Fibroblast of mammary gland (primary cell): Measurements from ENCODE around the gene MST1.

Experiments
- DNase-seq: peaks from one replicate; pipeline ENCODE4 v3.0.0-alpha.2; 2010; ENCODE audit warnings: low read depth
- H3K4me3 ChIP-seq: 2 replicates; pipeline ENCODE4 v1.5.1; 2011; ENCODE audit warnings: low read depth, mild to moderate bottlenecking, low read length, moderate library complexity; ENCODE audit not compliant: control insufficient read depth
- TF ChIP-seq, protein P1 (sequence below): conservative IDR thresholded peaks from 2 replicates; pipeline ENCODE4 v1.5.1; 2011; ENCODE audit warnings: low read depth, low read length, inconsistent platforms; ENCODE audit not compliant: control insufficient read depth, insufficient read depth

MST1 gene

DNA sequence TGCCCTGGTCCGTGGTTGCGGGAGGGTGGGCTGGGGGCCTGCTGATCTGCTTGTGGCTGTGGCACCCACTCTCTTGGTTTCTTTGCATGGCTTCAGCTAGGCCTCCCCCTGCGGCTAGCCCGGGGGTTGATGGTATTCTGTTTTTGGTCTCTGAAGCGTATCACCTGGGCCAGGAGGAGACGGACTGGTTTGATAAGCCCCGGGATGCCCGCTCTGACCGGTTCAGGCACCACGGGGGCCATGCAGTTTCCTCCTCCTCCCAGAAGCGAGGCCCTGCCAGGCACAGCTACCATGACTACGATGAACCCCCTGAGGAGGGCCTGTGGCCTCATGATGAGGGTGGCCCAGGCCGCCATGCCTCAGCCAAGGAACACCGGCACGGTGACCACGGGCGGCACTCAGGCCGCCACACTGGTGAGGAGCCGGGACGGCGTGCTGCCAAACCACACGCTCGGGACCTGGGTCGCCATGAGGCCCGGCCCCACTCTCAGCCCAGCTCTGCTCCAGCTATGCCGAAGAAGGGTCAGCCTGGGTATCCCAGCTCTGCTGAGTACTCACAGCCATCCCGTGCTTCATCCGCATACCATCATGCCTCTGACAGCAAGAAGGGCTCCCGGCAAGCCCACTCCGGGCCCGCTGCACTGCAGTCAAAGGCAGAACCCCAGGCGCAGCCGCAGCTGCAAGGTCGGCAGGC is 26.4 kb downstream of the MST1 start:
- DNase-seq: no peak
- no peak overlapping the region for H3K4me3 ChIP-seq
- TF ChIP-seq, protein P1, sequence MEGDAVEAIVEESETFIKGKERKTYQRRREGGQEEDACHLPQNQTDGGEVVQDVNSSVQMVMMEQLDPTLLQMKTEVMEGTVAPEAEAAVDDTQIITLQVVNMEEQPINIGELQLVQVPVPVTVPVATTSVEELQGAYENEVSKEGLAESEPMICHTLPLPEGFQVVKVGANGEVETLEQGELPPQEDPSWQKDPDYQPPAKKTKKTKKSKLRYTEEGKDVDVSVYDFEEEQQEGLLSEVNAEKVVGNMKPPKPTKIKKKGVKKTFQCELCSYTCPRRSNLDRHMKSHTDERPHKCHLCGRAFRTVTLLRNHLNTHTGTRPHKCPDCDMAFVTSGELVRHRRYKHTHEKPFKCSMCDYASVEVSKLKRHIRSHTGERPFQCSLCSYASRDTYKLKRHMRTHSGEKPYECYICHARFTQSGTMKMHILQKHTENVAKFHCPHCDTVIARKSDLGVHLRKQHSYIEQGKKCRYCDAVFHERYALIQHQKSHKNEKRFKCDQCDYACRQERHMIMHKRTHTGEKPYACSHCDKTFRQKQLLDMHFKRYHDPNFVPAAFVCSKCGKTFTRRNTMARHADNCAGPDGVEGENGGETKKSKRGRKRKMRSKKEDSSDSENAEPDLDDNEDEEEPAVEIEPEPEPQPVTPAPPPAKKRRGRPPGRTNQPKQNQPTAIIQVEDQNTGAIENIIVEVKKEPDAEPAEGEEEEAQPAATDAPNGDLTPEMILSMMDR: no peak

DNA sequence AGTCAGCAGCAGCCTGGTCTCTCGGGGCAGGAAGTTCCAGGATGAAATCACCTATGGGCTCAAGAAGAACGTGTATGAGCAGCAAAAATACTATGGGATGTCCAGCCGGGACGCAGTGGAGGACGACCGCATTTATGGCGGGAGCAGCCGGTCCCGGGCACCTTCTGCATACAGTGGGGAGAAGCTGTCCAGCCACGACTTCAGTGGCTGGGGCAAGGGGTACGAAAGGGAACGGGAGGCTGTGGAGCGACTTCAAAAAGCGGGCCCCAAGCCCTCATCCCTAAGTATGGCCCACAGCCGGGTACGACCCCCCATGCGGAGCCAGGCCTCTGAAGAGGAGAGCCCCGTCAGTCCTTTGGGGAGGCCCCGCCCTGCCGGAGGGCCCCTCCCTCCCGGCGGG is 27.3 kb downstream of the MST1 start:
- DNase-seq: no peak
- no peak overlapping the region for H3K4me3 ChIP-seq
- TF ChIP-seq, protein P1: no peak

DNA sequence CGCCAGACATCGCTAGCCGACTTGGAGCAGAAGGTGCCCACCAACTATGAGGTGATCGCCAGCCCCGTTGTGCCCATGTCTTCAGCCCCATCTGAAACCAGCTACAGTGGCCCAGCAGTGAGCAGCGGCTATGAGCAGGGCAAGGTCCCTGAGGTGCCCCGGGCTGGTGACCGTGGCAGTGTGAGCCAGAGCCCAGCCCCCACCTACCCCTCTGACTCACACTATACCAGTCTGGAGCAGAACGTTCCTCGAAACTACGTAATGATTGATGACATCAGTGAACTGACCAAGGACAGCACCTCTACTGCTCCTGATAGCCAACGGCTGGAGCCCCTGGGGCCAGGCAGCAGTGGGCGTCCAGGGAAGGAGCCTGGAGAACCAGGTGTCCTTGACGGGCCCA is 28.0 kb downstream of the MST1 start:
- TF ChIP-seq, protein P1: no peak
- no peak overlapping the region for H3K4me3 ChIP-seq
- DNase-seq: no peak

DNA sequence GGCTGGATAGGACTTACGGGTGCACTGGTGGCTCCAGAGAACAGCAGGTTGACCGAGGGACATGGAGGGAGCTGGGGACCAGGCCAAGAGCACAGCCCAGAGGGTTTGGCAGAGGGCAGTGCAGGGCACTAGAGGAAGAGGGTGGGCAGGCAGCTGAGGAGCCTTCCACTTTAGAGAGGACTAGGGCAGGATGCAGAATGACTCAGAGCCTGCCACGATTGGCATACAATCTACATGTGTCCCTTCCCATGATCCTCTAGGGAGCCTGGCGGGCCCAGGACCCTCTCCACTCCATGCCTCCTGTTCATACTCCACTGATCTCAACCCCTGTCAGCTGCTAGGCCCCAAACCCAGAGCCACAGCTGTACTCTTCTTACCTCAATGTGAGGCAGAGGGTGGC is 29.5 kb downstream of the MST1 start:
- no peak for DNase-seq
- TF ChIP-seq, protein P1: no peak
- H3K4me3 ChIP-seq: no peak overlapping the region

DNA sequence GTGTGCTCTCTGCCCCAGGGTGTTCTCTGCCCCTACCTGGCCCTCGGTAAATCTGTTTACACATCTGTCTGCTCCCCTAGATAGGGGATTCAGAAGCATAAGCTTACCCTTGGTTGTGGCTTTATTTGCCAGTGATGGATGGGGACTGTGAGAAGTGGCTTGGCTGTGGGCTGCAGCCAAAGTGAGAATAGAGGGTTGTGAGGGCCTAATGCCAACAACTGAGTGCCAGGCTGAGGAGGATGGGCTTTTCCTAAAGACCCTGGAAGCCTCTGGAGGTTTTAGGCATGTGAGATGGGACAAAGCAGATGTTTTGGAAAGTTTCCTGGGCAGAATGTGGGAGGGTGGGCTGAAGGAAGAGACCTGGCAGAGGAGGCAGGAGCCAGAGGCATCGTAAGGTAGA is 30.6 kb downstream of the MST1 start:
- H3K4me3 ChIP-seq: no peak overlapping the region
- TF ChIP-seq, protein P1: no peak
- DNase-seq: no peak

DNA sequence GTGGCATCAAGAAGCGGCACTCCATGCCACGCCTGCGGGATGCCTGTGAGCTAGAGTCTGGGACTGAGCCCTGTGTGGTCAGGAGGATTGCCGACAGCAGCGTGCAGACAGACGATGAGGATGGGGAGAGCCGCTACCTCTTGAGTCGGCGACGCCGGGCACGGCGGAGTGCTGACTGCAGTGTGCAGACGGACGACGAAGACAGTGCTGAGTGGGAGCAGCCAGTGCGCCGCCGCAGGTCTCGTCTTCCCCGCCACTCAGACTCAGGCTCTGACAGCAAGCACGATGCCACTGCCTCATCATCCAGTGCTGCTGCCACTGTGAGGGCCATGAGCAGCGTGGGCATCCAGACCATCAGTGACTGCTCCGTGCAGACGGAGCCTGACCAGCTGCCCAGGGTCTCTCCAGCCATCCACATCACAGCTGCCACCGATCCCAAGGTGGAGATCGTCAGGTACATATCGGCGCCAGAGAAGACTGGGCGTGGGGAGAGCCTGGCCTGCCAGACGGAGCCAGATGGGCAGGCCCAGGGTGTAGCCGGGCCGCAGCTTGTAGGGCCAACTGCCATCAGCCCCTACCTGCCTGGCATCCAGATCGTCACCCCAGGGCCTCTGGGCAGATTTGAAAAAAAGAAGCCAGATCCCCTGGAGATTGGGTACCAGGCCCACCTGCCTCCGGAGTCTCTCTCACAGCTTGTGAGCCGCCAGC is 31.9 kb downstream of the MST1 start:
- DNase-seq: no peak
- TF ChIP-seq, protein P1: no peak
- no peak overlapping the region for H3K4me3 ChIP-seq

DNA sequence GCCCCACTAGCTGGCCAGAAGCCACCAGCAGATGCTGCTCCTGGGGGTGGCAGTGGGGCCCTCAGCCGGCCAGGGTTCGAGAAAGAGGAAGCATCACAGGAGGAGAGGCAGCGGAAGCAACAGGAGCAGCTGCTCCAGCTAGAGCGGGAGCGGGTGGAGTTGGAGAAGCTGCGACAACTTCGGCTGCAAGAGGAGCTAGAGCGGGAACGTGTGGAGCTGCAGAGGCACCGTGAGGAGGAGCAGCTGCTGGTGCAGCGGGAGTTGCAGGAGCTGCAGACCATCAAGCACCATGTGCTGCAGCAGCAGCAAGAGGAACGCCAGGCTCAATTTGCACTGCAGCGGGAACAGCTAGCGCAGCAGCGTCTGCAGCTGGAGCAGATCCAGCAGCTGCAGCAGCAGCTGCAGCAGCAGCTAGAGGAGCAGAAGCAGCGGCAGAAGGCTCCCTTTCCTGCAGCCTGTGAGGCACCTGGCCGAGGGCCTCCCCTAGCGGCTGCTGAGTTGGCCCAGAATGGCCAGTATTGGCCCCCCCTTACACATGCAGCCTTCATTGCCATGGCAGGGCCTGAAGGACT is 32.6 kb downstream of the MST1 start:
- DNase-seq: no peak
- TF ChIP-seq, protein P1: no peak
- H3K4me3 ChIP-seq: no peak overlapping the region
